ENCODE results near the gene MYO1H. TPM values are rescaled to one million over a fixed set of nuclear protein-coding genes. Genes with fewer than 3 reads are reported as not detected.

MYO1H gene
- total RNA-seq, 1 experiment from 2014 or later = 0.26 TPM

- Histone ChIP-seq H3K9ac (ENCODE audit: extremely low read depth, insufficient read length, low read length) (no peak overlapping the region), H3K79me1 (ENCODE audit: insufficient read depth, low read depth, low read length, poor library complexity, severe bottlenecking) (no peaks in the 10 kb centered on the region), H3K9me3 (ENCODE audit: control insufficient read depth, low read depth, low read length) (no peaks in the 10 kb centered on the region), H2BK20ac (ENCODE audit: low read depth, low read length, poor library complexity, severe bottlenecking) (no peak overlapping the region), H3T11ph (ENCODE audit: low read length) (no peak overlapping the region), H3K79me2 (ENCODE audit: insufficient read depth, low read length) (no peaks in the 10 kb centered on the region), H2BK120ac (ENCODE audit: low read depth, low read length, poor library complexity, severe bottlenecking) (no peak overlapping the region), H3K4ac (ENCODE audit: low read depth, low read length) (no peak overlapping the region), H3K23me2 (ENCODE audit: insufficient read length, low read depth, low read length, poor library complexity, severe bottlenecking) (no peaks in the 10 kb centered on the region), H3K56ac (ENCODE audit: insufficient read length, low read depth, low read length) (no peak overlapping the region), H4K5ac (ENCODE audit: insufficient read length, low read depth, low read length) (no peak overlapping the region), H2BK5ac (ENCODE audit: insufficient read length, low read length) (no peak overlapping the region), H4K8ac (replicated peaks; ENCODE audit: insufficient read length, low read depth, low read length) (no peak overlapping the region), H3K27me3 (ENCODE audit: insufficient read depth, low read length) (no peaks in the 10 kb centered on the region), H3K4me1 (ENCODE audit: insufficient read depth, low read length) (no peaks in the 10 kb centered on the region), H3K23ac (ENCODE audit: insufficient read length, low read depth, low read length) (no peak overlapping the region), H3K18ac (ENCODE audit: insufficient read length, low read depth, low read length) (no peak overlapping the region), H3K27ac (ENCODE audit: insufficient read length, low read depth, low read length) (no peak overlapping the region), H2BK15ac (ENCODE audit: low read depth, low read length) (no peak overlapping the region), H4K20me1 (ENCODE audit: control insufficient read depth, insufficient read depth, insufficient read length) (no peaks in the 10 kb centered on the region), H2AFZ (ENCODE audit: low read length) (no peak overlapping the region), H4K91ac (ENCODE audit: insufficient read length, low read depth, low read length) (no peak overlapping the region), H2AK5ac (ENCODE audit: insufficient read length, low read length) (no peak overlapping the region), H2BK12ac (ENCODE audit: insufficient read length, low read depth, low read length) (no peak overlapping the region), H3K14ac (ENCODE audit: insufficient read depth, low read length) (no peak overlapping the region), H3K4me2 (ENCODE audit: insufficient read depth, insufficient read length, low read length) (no peak overlapping the region)
- whole genome bisulfite sequencing (ENCODE audit: extremely low coverage, insufficient read length, low lambda C conversion rate) = no CpG with 5 or more reads among the region's 16 CpGs
- DNase-seq = no peak
- no peak overlapping the region for H3K4me3 Mint-ChIP-seq
- no peaks in the 10 kb centered on the region for H3K27me3 Mint-ChIP-seq (ENCODE audit: low read depth)
- H3K36me3 Mint-ChIP-seq (ENCODE audit: insufficient read depth in 1 of 3, low read depth in 3 of 3) = peaks cover 32 to 89% (median 71%) of the 10 kb centered on the region in 3 experiments; a peak in 6 of 7 replicates
- no peaks in the 10 kb centered on the region for H3K4me1 Mint-ChIP-seq
- no peaks in the 10 kb centered on the region for H3K9me3 Mint-ChIP-seq
- no peak for TF ChIP-seq CTCF (conservative IDR thresholded peaks at IDR 0.05)
- H3K27ac Mint-ChIP-seq = peak overlapping the region in 2 of 3 experiments; percentile 38 to 77; a peak in 3 of 7 replicates
Measured at GRCh38 chr12:109449845-109450532, 102.3 kb downstream of the MYO1H start.

Measured in H9 (cell line).